K562 (cell line): ENCODE data around the gene GON7. TPM values are rescaled to one million over a fixed set of nuclear protein-coding genes. Genes with fewer than 3 reads are reported as not detected.

Experiments
- ATAC-seq: fragments of 200-7000 bp; cut with Tn5 transposase; 3 replicates; pipeline ENCODE4 v1.9.1; 2020; ENCODE audit warnings: moderate library complexity
- BruUV-seq: library from RNA; stranded (reverse); fragments of 400-500 nt; replicated peaks from 2 replicates; lab custom pipeline; 2021; lab: Mats Ljungman, UMichigan
- CTCF ChIA-PET: fragments of 300-600 bp; formaldehyde crosslinking; extraction: SDS; loops from one replicate; lab custom pipeline; 2021; ENCODE audit warnings: low intra/inter-chr PET ratio; lab: Yijun Ruan, JAX
- POLR2A ChIA-PET: fragments of 300-600, 350-650 bp; sonication (Branson Sonifier 250); formaldehyde crosslinking; extraction: SDS; loops from one replicate; lab custom pipeline; 2021; ENCODE audit warnings: antibody characterized with exemption, inconsistent platforms; lab: Yijun Ruan, JAX
- DNase-seq, 4 experiments: peaks; one replicate each; pipeline versions ENCODE4 v3.0.0 to v3.0.0-alpha.2; 2011 to 2018; ENCODE audit warnings: low spot score in 3 of 4, mixed read lengths in 3 of 4; ENCODE audit errors: extremely low read depth in 1 of 4
- FAIRE-seq: peaks from 2 replicates; lab custom pipeline; 2011; peaks lifted over from hg19 to GRCh38; lab: Jason Lieb, UNC
- H2AFZ ChIP-seq: 2 replicates; pipeline ENCODE4 v1.6.0; 2011; ENCODE audit warnings: low read depth, low read length, control low read depth, inconsistent platforms
- H3K27ac ChIP-seq: fragments of 200-600 bp; 3 replicates; pipeline ENCODE4 v1.8.0; 2011; ENCODE audit warnings: low read depth, mild to moderate bottlenecking, control low read depth, inconsistent platforms, low read length, moderate library complexity, mixed read lengths; ENCODE audit errors: extremely low read depth
- H3K27me3 ChIP-seq, 2 experiments: fragments of 300-600 bp in 1 of 2; 2 replicates in 1 of 2; 3 replicates in 1 of 2; pipeline versions ENCODE4 v1.6.0 to v1.8.0; 2011; ENCODE audit warnings: inconsistent platforms in 2 of 2, low read length in 2 of 2, mild to moderate bottlenecking in 1 of 2, mixed read lengths in 1 of 2, moderate library complexity in 1 of 2; ENCODE audit not compliant: control insufficient read depth in 2 of 2, insufficient read depth in 2 of 2
- H3K36me3 ChIP-seq: fragments of 300-600 bp; 3 replicates; pipeline ENCODE4 v1.8.0; 2011; ENCODE audit warnings: mild to moderate bottlenecking, low read length, inconsistent platforms; ENCODE audit not compliant: control insufficient read depth, insufficient read depth
- H3K4me1 ChIP-seq, 2 experiments: fragments of 200-600 bp in 1 of 2; replicated peaks in 1 of 2; 2 replicates in 1 of 2; 3 replicates in 1 of 2; pipeline versions ENCODE4 v1.5.1 to v1.8.0; 2011; ENCODE audit warnings: inconsistent platforms in 2 of 2, low read length in 2 of 2, mild to moderate bottlenecking in 1 of 2, mixed read lengths in 1 of 2, moderate library complexity in 1 of 2; ENCODE audit not compliant: control insufficient read depth in 2 of 2, insufficient read depth in 2 of 2
- H3K4me2 ChIP-seq: 2 replicates; pipeline ENCODE4 v1.6.1; 2011; ENCODE audit warnings: low read length, control low read depth, inconsistent platforms, mixed read lengths; ENCODE audit not compliant: insufficient read depth
- H3K4me3 ChIP-seq: fragments of 200-600 bp; sonication (generic), shearing (Covaris generic); 2 replicates; pipeline ENCODE4 v1.5.1; 2016; ENCODE audit warnings: control low read depth, inconsistent platforms
- H3K79me2 ChIP-seq: fragments of 200-600 bp; 3 replicates; pipeline ENCODE4 v1.8.0; 2011; ENCODE audit warnings: low read length, inconsistent platforms; ENCODE audit not compliant: control insufficient read depth, insufficient read depth
- H3K9ac ChIP-seq, 2 experiments: 2 replicates each; pipeline versions ENCODE4 v1.6.0 to v1.6.1; 2011; ENCODE audit warnings: low read depth in 2 of 2, low read length in 2 of 2, control low read depth in 1 of 2, inconsistent platforms in 1 of 2, mild to moderate bottlenecking in 1 of 2, mixed read lengths in 1 of 2; ENCODE audit not compliant: insufficient read depth in 1 of 2
- H3K9me1 ChIP-seq: one replicate; pipeline ENCODE4 v1.6.0; 2011; ENCODE audit warnings: inconsistent platforms, mild to moderate bottlenecking, low read length, moderate library complexity; ENCODE audit not compliant: control insufficient read depth, insufficient read depth
- H3K9me3 ChIP-seq: replicated peaks from 2 replicates; pipeline ENCODE4 v1.5.1; 2011; ENCODE audit warnings: low read depth, low read length, inconsistent platforms; ENCODE audit not compliant: control insufficient read depth, insufficient read depth
- H4K20me1 ChIP-seq: replicated peaks from 2 replicates; pipeline ENCODE4 v1.6.1; 2011; ENCODE audit warnings: low read length, inconsistent platforms, mixed read lengths; ENCODE audit not compliant: control insufficient read depth, insufficient read depth
- ESRRA ChIP-seq: fragments of 450-650 bp; IDR thresholded peaks from 2 replicates; pipeline ENCODE4 v1.6.1; 2014; ENCODE audit warnings: low read depth, mild to moderate bottlenecking, moderate library complexity, borderline replicate concordance
- FIP1L1 ChIP-seq: fragments of 200-400 bp; formaldehyde crosslinking; IDR thresholded peaks from 2 replicates; pipeline ENCODE4 v1.6.1; 2018; ENCODE audit warnings: mild to moderate bottlenecking, low read depth, low read length; ENCODE audit not compliant: poor library complexity, severe bottlenecking
- HIVEP1 ChIP-seq: fragments of 250-450 bp; sonication (Bioruptor Pico); IDR thresholded peaks from 2 replicates; pipeline ENCODE4 v1.4.0; 2020; ENCODE audit warnings: mild to moderate bottlenecking
- MXI1 ChIP-seq: IDR thresholded peaks from 2 replicates; pipeline ENCODE4 v1.6.1; 2011; ENCODE audit warnings: low read depth, mild to moderate bottlenecking, improper control_type of control experiment, low read length
- SFPQ ChIP-seq: fragments of 200-400 bp; formaldehyde crosslinking; IDR thresholded peaks from 2 replicates; pipeline ENCODE4 v1.6.1; 2017; ENCODE audit warnings: mild to moderate bottlenecking, low read depth, low read length, moderate library complexity
- TEAD1 ChIP-seq, 2 experiments: fragments of 450-650 bp in 1 of 2; sonication (generic) in 1 of 2; formaldehyde crosslinking; IDR thresholded peaks; 2 replicates each; pipeline versions ENCODE4 v1.4.0 to v1.8.0; 2020 to 2022; ENCODE audit warnings: mild to moderate bottlenecking in 2 of 2, missing genetic modification reagents in 1 of 2
- ZHX1 ChIP-seq: fragments of 150-350 bp; conservative IDR thresholded peaks from 2 replicates; pipeline ENCODE4 v1.6.1; 2014; ENCODE audit warnings: low read length
- WGBS: fragments of 100-300 bp; shearing (Covaris generic); methylation state at CpG from one replicate; pipeline ENCODE4 v1.1.6; 2016; ENCODE audit warnings: low coverage, mixed read lengths; ENCODE audit not compliant: insufficient coverage; ENCODE audit errors: missing lambda C conversion rate; 5-methylcytosine and 5-hydroxymethylcytosine counted together
- in situ Hi-C: fragments of 300-500 bp; cut with MboI; formaldehyde crosslinking; loops from 4 replicates; pipeline ENCODE4 v1.15.0; 2018; ENCODE audit warnings: inconsistent platforms, mixed read lengths
- intact Hi-C: fragments of 100-400 bp; cut with micrococcal nuclease; formaldehyde crosslinking; loops from 2 replicates; pipeline ENCODE4 v1.14.2; 2022
- polyA plus RNA-seq, 8 experiments: library from polyadenylated mRNA; depleted of rRNA in 4 of 8; stranded (reverse) in 5 of 8; unstranded in 3 of 8; fragments of >200 nt; fragmentation: Nextera tagmentation in 2 of 8; fragmentation: Illumina TruSeq in 1 of 8; extraction: Ambion mirVana in 2 of 8; extraction: Trizol in 1 of 8; gene quantifications; 2 replicates each; pipeline versions ENCODE4 v1.2.1 to v1.2.3, GENCODE V29; 2011 to 2014; ENCODE audit warnings: inconsistent platforms in 1 of 8, missing spikeins in 1 of 8
- total RNA-seq, 7 experiments: library from RNA; depleted of rRNA in 6 of 7; stranded (reverse); fragments of >200 nt in 6 of 7; fragmentation: Illumina TruSeq in 2 of 7; extraction: Trizol in 2 of 7; gene quantifications; 2 replicates each; pipeline versions ENCODE4 v1.2.1 to v1.2.3, GENCODE V29; 2011 to 2021; ENCODE audit warnings: low replicate concordance in 1 of 7
- TF ChIP-seq, protein P1 (sequence below), 2 experiments: fragments of 200-800 bp in 1 of 2; sonication (Bioruptor generic) in 1 of 2; sonication (generic) in 1 of 2; formaldehyde crosslinking in 1 of 2; IDR thresholded peaks in 1 of 2; conservative IDR thresholded peaks in 1 of 2; 2 replicates each; pipeline versions ENCODE4 v1.5.0 to v1.6.1; 2016 to 2020; ENCODE audit warnings: missing compliant biosample characterization in 1 of 2, missing genetic modification characterization in 1 of 2, missing genetic modification reagents in 1 of 2
- TF ChIP-seq, protein P2 (sequence below): fragments of 450-650 bp; IDR thresholded peaks from 2 replicates; pipeline ENCODE4 v1.6.1; 2016; ENCODE audit warnings: antibody characterized with exemption
- TF ChIP-seq, protein P3 (sequence below): fragments of 250-450 bp; sonication (Bioruptor Pico); IDR thresholded peaks from 2 replicates; pipeline ENCODE4 v1.5.0; 2022; ENCODE audit warnings: mild to moderate bottlenecking

Gene GON7
- total and polyA plus RNA-seq, 9 of the 15 experiments (the other 6 are each of a cell fraction or from before 2014, with no cell fraction given) = 13.7 to 34.0 (median 23.9) TPM

GRCh38 chr14:93223565-93223964 lies 16.7 kb upstream of the GON7 start:
- no peaks in the 10 kb centered on the region for H4K20me1 ChIP-seq
- 96% methylated on average over 7 of the region's 27 CpGs for WGBS
- FAIRE-seq (no peak), DNase-seq (no peak), ATAC-seq (no peak)
- ChIA-PET CTCF (no interaction called here), POLR2A (no interaction called here)
- no peaks in the 10 kb centered on the region for H3K9me1 ChIP-seq
- no peaks in the 10 kb centered on the region for H3K79me2 ChIP-seq
- in situ Hi-C loops (no loop called here), intact Hi-C loops (no loop called here)
- no peak overlapping the region for H3K4me3 ChIP-seq
- H3K27ac ChIP-seq = no peak overlapping the region
- H3K9me3 ChIP-seq = no peaks in the 10 kb centered on the region
- no peak overlapping the region for H3K4me2 ChIP-seq
- no peaks in the 10 kb centered on the region for H3K4me1 ChIP-seq
- no TSS peak for BruUV-seq
- H3K36me3 ChIP-seq = peaks cover 51% of the 10 kb centered on the region; the same call in 2 of the 3 replicates
- no peaks in the 10 kb centered on the region for H3K27me3 ChIP-seq
- H3K9ac ChIP-seq = no peak overlapping the region
- H2AFZ ChIP-seq = no peak overlapping the region
- TF ChIP-seq ESRRA (no peak), MXI1 (no peak), HIVEP1 (CRISPR knock-in tag) (no peak), TEAD1 (CRISPR knock-in tag; IDR thresholded peaks at IDR 0.05) (no peak), ZHX1 (no peak), FIP1L1 (no peak), SFPQ (no peak)
- TF ChIP-seq, protein P1, sequence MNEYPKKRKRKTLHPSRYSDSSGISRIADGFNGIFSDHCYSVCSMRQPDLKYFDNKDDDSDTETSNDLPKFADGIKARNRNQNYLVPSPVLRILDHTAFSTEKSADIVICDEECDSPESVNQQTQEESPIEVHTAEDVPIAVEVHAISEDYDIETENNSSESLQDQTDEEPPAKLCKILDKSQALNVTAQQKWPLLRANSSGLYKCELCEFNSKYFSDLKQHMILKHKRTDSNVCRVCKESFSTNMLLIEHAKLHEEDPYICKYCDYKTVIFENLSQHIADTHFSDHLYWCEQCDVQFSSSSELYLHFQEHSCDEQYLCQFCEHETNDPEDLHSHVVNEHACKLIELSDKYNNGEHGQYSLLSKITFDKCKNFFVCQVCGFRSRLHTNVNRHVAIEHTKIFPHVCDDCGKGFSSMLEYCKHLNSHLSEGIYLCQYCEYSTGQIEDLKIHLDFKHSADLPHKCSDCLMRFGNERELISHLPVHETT (CRISPR knock-in tag; conservative IDR thresholded peaks at IDR 0.05 in 1 of 2, IDR thresholded peaks at IDR 0.05 in 1 of 2) = no peak
- TF ChIP-seq, protein P2, sequence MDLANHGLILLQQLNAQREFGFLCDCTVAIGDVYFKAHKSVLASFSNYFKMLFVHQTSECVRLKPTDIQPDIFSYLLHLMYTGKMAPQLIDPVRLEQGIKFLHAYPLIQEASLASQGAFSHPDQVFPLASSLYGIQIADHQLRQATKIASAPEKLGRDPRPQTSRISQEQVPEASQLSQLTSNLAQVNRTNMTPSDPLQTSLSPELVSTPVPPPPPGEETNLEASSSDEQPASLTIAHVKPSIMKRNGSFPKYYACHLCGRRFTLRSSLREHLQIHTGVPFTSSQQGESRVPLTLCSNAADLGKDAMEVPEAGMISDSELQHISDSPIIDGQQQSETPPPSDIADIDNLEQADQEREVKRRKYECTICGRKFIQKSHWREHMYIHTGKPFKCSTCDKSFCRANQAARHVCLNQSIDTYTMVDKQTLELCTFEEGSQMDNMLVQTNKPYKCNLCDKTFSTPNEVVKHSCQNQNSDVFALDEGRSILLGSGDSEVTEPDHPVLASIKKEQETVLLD = no peak
- TF ChIP-seq, protein P3, sequence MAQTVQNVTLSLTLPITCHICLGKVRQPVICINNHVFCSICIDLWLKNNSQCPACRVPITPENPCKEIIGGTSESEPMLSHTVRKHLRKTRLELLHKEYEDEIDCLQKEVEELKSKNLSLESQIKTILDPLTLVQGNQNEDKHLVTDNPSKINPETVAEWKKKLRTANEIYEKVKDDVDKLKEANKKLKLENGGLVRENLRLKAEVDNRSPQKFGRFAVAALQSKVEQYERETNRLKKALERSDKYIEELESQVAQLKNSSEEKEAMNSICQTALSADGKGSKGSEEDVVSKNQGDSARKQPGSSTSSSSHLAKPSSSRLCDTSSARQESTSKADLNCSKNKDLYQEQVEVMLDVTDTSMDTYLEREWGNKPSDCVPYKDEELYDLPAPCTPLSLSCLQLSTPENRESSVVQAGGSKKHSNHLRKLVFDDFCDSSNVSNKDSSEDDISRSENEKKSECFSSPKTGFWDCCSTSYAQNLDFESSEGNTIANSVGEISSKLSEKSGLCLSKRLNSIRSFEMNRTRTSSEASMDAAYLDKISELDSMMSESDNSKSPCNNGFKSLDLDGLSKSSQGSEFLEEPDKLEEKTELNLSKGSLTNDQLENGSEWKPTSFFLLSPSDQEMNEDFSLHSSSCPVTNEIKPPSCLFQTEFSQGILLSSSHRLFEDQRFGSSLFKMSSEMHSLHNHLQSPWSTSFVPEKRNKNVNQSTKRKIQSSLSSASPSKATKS (CRISPR knock-in tag) = no peak
